Islet of Langerhans (tissue), 1 donor: Measurements from ENCODE around the gene MTURN.

Experiments
- FAIRE-seq: peaks from one replicate; lab custom pipeline; 2011; peaks lifted over from hg19 to GRCh38; lab: Jason Lieb, UNC

The MTURN gene

GRCh38 chr7:30162622-30163124, 27.9 kb downstream of the MTURN start:
- no peak for FAIRE-seq

- FAIRE-seq = no peak
Observed at GRCh38 chr7:30163231-30163894, 28.6 kb downstream of the MTURN start.

GRCh38 chr7:30164567-30164966, 29.8 kb downstream of the MTURN start:
- FAIRE-seq = peak; percentile 88

- FAIRE-seq = no peak
Observed at GRCh38 chr7:30165590-30165989, 30.8 kb downstream of the MTURN start.

GRCh38 chr7:30166155-30166840, 31.5 kb downstream of the MTURN start:
- no peak for FAIRE-seq

- no peak for FAIRE-seq
Observed at GRCh38 chr7:30166841-30167235, 32.1 kb downstream of the MTURN start.

GRCh38 chr7:30167901-30168300, 33.1 kb downstream of the MTURN start:
- FAIRE-seq = no peak

GRCh38 chr7:30168835-30169573, 34.2 kb downstream of the MTURN start:
- FAIRE-seq = no peak

- FAIRE-seq = no peak
Observed at GRCh38 chr7:30169579-30169978, 34.8 kb downstream of the MTURN start.

GRCh38 chr7:30170476-30171205, 35.9 kb downstream of the MTURN start:
- no peak for FAIRE-seq

- FAIRE-seq = no peak
Observed at GRCh38 chr7:30171766-30172447, 37.1 kb downstream of the MTURN start.

GRCh38 chr7:30172451-30172850, 37.7 kb downstream of the MTURN start:
- no peak for FAIRE-seq

GRCh38 chr7:30173058-30173897, 38.5 kb downstream of the MTURN start:
- FAIRE-seq = no peak

- no peak for FAIRE-seq
Observed at GRCh38 chr7:30175180-30175579, 40.4 kb downstream of the MTURN start.

- no peak for FAIRE-seq
Observed at GRCh38 chr7:30175636-30176147, 40.9 kb downstream of the MTURN start.

- FAIRE-seq = no peak
Observed at GRCh38 chr7:30176463-30177109, 41.8 kb downstream of the MTURN start.

- FAIRE-seq = no peak
Observed at GRCh38 chr7:30177186-30177585, 42.4 kb downstream of the MTURN start.

- no peak for FAIRE-seq
Observed at GRCh38 chr7:30177965-30178364, 43.2 kb downstream of the MTURN start.

GRCh38 chr7:30178748-30179436, 44.1 kb downstream of the MTURN start:
- no peak for FAIRE-seq

GRCh38 chr7:30180718-30181117, 45.9 kb downstream of the MTURN start:
- FAIRE-seq = peak; percentile 98
